HG03064 (cell line): ENCODE results near the gene SORCS1.

ENCODE experiments used
- ATAC-seq: cut with Tn5 transposase; IDR thresholded peaks from one replicate; pipeline ENCODE4 v1.9.1; 2021; ENCODE audit warnings: low read depth; ENCODE audit not compliant: unreplicated experiment

SORCS1 gene

GRCh38 chr10:106566873-106567272 is 597.6 kb downstream of the SORCS1 start:
- no peak for ATAC-seq

GRCh38 chr10:106565546-106565945 is 599.0 kb downstream of the SORCS1 start:
- no peak for ATAC-seq

- no peak for ATAC-seq
Measured at GRCh38 chr10:106563384-106563783, 601.1 kb downstream of the SORCS1 start.

GRCh38 chr10:106560925-106561640 is 603.4 kb downstream of the SORCS1 start:
- no peak for ATAC-seq

- ATAC-seq: no peak
Measured at GRCh38 chr10:106559442-106559841, 605.1 kb downstream of the SORCS1 start.

GRCh38 chr10:106557951-106558733 is 606.4 kb downstream of the SORCS1 start:
- no peak for ATAC-seq

GRCh38 chr10:106557053-106557452 is 607.5 kb downstream of the SORCS1 start:
- ATAC-seq: no peak

- no peak for ATAC-seq
Measured at GRCh38 chr10:106555599-106555998, 608.9 kb downstream of the SORCS1 start.

- no peak for ATAC-seq
Measured at GRCh38 chr10:106551501-106552062, 612.9 kb downstream of the SORCS1 start.

GRCh38 chr10:106548832-106549231 is 615.7 kb downstream of the SORCS1 start:
- no peak for ATAC-seq

GRCh38 chr10:106547047-106547635 is 617.4 kb downstream of the SORCS1 start:
- no peak for ATAC-seq

GRCh38 chr10:106542461-106542860 is 622.0 kb downstream of the SORCS1 start:
- no peak for ATAC-seq

GRCh38 chr10:106540645-106541044 is 623.9 kb downstream of the SORCS1 start:
- no peak for ATAC-seq

GRCh38 chr10:106537866-106538265 is 626.6 kb downstream of the SORCS1 start:
- ATAC-seq: no peak

- no peak for ATAC-seq
Measured at GRCh38 chr10:106535304-106535953, 629.1 kb downstream of the SORCS1 start.

- ATAC-seq: no peak
Measured at GRCh38 chr10:106534441-106534840, 630.1 kb downstream of the SORCS1 start.

- ATAC-seq: no peak
Measured at GRCh38 chr10:106528702-106529101, 635.8 kb downstream of the SORCS1 start.

- no peak for ATAC-seq
Measured at GRCh38 chr10:106525835-106526234, 638.7 kb downstream of the SORCS1 start.
